Stimulated activated CD4-positive, alpha-beta T cell treated with anti-CD3 and anti-CD28 coated beads, Interleukin-15, amount 100 ng/mL, for 48 hours (primary cell): ENCODE measurements around the gene HSPA5.

Experiments
- DNase-seq, 2 donors: peaks; one replicate each; pipeline ENCODE4 v3.0.0-alpha.2; 2020; ENCODE audit warnings: low read depth in 2 of 2

HSPA5 gene

GRCh38 chr9:125189361-125190289, 51.5 kb downstream of the HSPA5 start, which contains the start of gene PPP6C:
TSS of gene PPP6C (minus strand) at chr9:125189803. CDS start at chr9:125189718, 85 bp downstream.
- peak; percentile 97 to 98 for DNase-seq

GRCh38 chr9:125189011-125189360, 52.2 kb downstream of the HSPA5 start:
- peak in 1 of 2 donors; percentile 18 for DNase-seq
